ENCODE measurements around the gene PRRT1.

DNA sequence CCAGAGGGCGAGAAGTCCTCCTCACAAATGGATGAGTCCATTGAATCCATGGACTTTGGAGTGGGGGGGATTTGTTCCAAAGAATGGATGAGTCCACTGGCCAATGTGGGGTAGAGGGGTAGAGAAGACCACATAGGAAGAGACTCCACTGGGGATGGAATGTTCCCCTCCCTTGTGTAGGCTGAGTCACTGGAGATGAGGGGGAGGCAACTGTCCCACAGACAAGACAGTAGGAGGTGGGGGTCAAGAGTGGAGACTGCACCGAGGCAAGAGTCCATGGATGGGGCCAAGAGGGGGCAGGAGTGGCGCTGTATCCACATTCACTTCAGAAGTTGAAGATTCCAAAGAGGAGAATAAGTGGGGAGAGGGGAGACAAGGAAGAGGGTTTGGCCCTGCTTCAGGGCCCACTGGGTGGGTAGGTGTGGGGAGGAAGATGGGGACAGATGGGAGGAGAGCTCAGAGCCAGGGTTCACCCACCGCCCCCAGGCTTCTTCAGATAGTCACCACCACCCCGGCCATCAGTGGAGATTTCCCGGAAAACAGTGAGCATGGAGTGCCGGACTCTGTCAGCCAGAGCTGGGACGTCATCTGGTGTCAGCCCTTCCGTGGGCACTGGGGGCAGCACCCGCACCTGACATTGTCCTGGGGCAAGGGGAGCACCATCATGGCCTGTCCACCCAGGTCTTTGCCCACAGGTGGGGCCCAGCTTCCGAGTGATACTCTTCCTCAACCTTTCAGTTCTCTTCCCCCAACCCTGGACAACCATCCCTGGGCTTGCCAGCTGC is 17.3 kb upstream of the PRRT1 start:
- TF ChIP-seq, protein P1, sequence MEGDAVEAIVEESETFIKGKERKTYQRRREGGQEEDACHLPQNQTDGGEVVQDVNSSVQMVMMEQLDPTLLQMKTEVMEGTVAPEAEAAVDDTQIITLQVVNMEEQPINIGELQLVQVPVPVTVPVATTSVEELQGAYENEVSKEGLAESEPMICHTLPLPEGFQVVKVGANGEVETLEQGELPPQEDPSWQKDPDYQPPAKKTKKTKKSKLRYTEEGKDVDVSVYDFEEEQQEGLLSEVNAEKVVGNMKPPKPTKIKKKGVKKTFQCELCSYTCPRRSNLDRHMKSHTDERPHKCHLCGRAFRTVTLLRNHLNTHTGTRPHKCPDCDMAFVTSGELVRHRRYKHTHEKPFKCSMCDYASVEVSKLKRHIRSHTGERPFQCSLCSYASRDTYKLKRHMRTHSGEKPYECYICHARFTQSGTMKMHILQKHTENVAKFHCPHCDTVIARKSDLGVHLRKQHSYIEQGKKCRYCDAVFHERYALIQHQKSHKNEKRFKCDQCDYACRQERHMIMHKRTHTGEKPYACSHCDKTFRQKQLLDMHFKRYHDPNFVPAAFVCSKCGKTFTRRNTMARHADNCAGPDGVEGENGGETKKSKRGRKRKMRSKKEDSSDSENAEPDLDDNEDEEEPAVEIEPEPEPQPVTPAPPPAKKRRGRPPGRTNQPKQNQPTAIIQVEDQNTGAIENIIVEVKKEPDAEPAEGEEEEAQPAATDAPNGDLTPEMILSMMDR (IDR thresholded peaks at IDR 0.05), result no peak
- TF ChIP-seq POLR2AphosphoS5 (IDR thresholded peaks at IDR 0.05) (no peak), POLR2A (IDR thresholded peaks at IDR 0.05; ENCODE audit: low read depth) (no peak), EP300 (IDR thresholded peaks at IDR 0.05) (no peak)

Measured in esophagus muscularis mucosa (tissue), 4 donors.